Endodermal cell (in vitro differentiated cells): ENCODE results near the gene MRPL14. TPM values are rescaled to one million over a fixed set of nuclear protein-coding genes. Genes with fewer than 3 reads are reported as not detected.

Experiments
- DNase-seq: peaks from one replicate; pipeline ENCODE4 v3.0.0-alpha.2; 2017
- H3K27ac ChIP-seq: 2 replicates; pipeline ENCODE4 v1.5.1; 2013; ENCODE audit warnings: mild to moderate bottlenecking, low read depth, low read length, moderate library complexity
- H3K27me3 ChIP-seq: 2 replicates; pipeline ENCODE4 v1.6.1; 2013; ENCODE audit warnings: mild to moderate bottlenecking, low read length, moderate library complexity; ENCODE audit not compliant: insufficient read depth, control insufficient read depth, poor library complexity, severe bottlenecking
- H3K36me3 ChIP-seq: 2 replicates; pipeline ENCODE4 v1.7.0; 2013; ENCODE audit warnings: mild to moderate bottlenecking, low read length, moderate library complexity; ENCODE audit not compliant: control insufficient read depth, insufficient read depth
- H3K4me1 ChIP-seq: one replicate; pipeline ENCODE4 v1.7.0; 2013; ENCODE audit warnings: low read length; ENCODE audit not compliant: control insufficient read depth, insufficient read depth
- H3K4me3 ChIP-seq: 2 replicates; pipeline ENCODE4 v1.5.1; 2013; ENCODE audit warnings: mild to moderate bottlenecking, low read length, moderate library complexity
- H3K9ac ChIP-seq: 2 replicates; pipeline ENCODE4 v1.6.1; 2013; ENCODE audit warnings: mild to moderate bottlenecking, low read length, moderate library complexity; ENCODE audit not compliant: poor library complexity, severe bottlenecking; ENCODE audit errors: extremely low read depth
- H3K9me3 ChIP-seq: 2 replicates; pipeline ENCODE4 v1.6.1; 2013; ENCODE audit warnings: mild to moderate bottlenecking, low read length, moderate library complexity; ENCODE audit not compliant: control insufficient read depth
- H3K27ac Mint-ChIP-seq: 2 replicates; pipeline ENCODE4 v1.8.0; 2020; ENCODE audit warnings: mixed read lengths
- H3K27me3 Mint-ChIP-seq: 2 replicates; pipeline ENCODE4 v1.8.0; 2021; ENCODE audit warnings: mild to moderate bottlenecking, mixed read lengths; ENCODE audit not compliant: insufficient read depth
- H3K36me3 Mint-ChIP-seq: 2 replicates; pipeline ENCODE4 v1.8.0; 2020; ENCODE audit warnings: low read depth, mixed read lengths
- H3K4me1 Mint-ChIP-seq: 2 replicates; pipeline ENCODE4 v1.8.0; 2020; ENCODE audit warnings: mixed read lengths
- H3K4me3 Mint-ChIP-seq: 2 replicates; pipeline ENCODE4 v1.8.0; 2020; ENCODE audit warnings: mild to moderate bottlenecking, moderate library complexity, mixed read lengths
- H3K9me3 Mint-ChIP-seq: 2 replicates; pipeline ENCODE4 v1.8.0; 2020; ENCODE audit warnings: mild to moderate bottlenecking, mixed read lengths
- WGBS, 2 experiments: methylation state at CpG; one replicate each; pipeline versions ENCODE4 v1.1.5 to v1.1.7; 2013; ENCODE audit warnings: missing lambda C conversion rate in 2 of 2, mixed read lengths in 1 of 2; ENCODE audit not compliant: insufficient coverage in 1 of 2, insufficient read length in 1 of 2; 5-methylcytosine and 5-hydroxymethylcytosine counted together
- long read RNA-seq, 4 experiments: library from polyadenylated mRNA in 2 of 4; library from RNA in 1 of 4; library from capped mRNA in 1 of 4; stranded (forward) in 3 of 4; unstranded in 1 of 4; transcript quantifications; one replicate each; pipeline ENCODE4 v2.0.0, GENCODE V29; 2020 to 2021; ENCODE audit warnings: inconsistent platforms in 1 of 4
- polyA plus RNA-seq, 2 experiments: library from polyadenylated mRNA; stranded (reverse); fragments of 50-300 nt; gene quantifications; one replicate each; pipeline ENCODE4 v1.2.3, GENCODE V29; 2013
- total RNA-seq, 2 donors: library from RNA; stranded (reverse); fragmentation: NEBNext Ultra II Directional in 1 of 2; extraction: Animal tissue kit (Norgen Biotek cat#: 25700) in 1 of 2; gene quantifications; 2 replicates in 1 of 2; 3 replicates in 1 of 2; pipeline ENCODE4 v1.2.1, GENCODE V29; 2021
- TF ChIP-seq, protein P1 (sequence below): fragments of 200-600 bp; sonication (generic); conservative IDR thresholded peaks from 2 replicates; pipeline ENCODE4 v1.5.0; 2021; ENCODE audit warnings: antibody characterized with exemption, mild to moderate bottlenecking

Gene MRPL14
- 10 to 100 TPM; 66.5 to 69.6 TPM for total RNA-seq
- polyA plus RNA-seq (2013, experiment 1 of 2), result 63.6 TPM
- polyA plus RNA-seq (2013, experiment 2 of 2), result 56.9 TPM
- long read RNA-seq, experiment 1, transcript MRPL14-201 (3 exons, 959 nt), result major isoform, 52 of 63 reads
- long read RNA-seq, experiment 1, partial matches to known transcripts, result 6 of 63 reads
- long read RNA-seq, experiment 1, other reads (novel, unspliced or antisense), result 5 of 63 reads
- long read RNA-seq, experiment 2, transcript MRPL14-201 (3 exons, 959 nt), result major isoform, 49 of 55 reads
- long read RNA-seq, experiment 2, partial matches to known transcripts, result 2 of 55 reads
- long read RNA-seq, experiment 2, other reads (novel, unspliced or antisense), result 4 of 55 reads
- long read RNA-seq, experiment 3, transcript MRPL14-201 (3 exons, 959 nt), result major isoform, 35 of 42 reads
- long read RNA-seq, experiment 3, partial matches to known transcripts, result 4 of 42 reads
- long read RNA-seq, experiment 3, other reads (novel, unspliced or antisense), result 3 of 42 reads
- long read RNA-seq, experiment 4, transcript MRPL14-201 (3 exons, 959 nt), result major isoform, 17 of 32 reads
- long read RNA-seq, experiment 4, partial matches to known transcripts, result 10 of 32 reads
- long read RNA-seq, experiment 4, other reads (novel, unspliced or antisense), result 5 of 32 reads

DNA sequence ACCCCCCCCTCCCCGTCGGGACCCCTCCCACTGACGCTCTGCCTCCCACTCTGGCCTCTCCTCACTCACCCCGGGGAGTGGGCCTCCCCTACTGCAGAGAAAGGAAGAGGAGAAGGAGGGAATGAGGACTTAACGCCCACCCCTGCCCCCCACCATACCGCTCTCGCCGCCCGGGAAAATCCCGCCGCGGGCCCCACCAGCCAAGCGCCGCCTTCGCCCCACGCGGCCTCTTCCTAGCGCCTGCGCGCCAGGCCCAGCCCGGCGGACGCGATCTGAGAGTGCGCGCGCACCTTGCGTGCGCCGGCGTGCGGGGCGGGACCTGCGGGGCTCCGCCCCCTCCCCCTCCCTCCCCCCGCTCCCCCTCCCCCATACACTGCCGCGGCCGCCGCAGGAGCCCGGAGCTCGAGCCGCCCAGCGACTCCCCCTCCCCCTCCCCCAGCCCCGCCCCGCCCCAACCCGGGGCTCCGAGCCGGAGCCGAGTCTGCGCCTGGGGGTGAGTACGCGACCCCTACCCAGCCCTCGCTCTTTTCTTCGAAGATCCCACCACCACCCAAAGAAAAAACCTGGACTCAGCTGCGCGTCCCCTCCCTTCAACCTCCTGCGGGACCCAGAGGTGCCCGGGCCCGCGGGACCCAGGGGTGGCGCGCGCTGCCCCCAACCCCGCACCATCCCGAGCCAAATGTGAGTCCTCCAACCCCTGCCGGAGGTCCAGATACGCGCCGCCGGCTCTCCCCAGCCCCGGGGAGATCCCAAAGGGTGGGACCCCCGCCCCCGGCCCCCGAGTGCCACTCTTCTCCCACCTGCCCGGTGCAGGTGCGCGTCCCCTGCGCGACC, at the start of gene MRPL14, which contains the start of gene TMEM63B:
Gene MRPL14 (minus strand): TSS at position 267 of the 834 bp plus-strand sequence. CDS start 10,841 bp downstream, outside the sequence.
Gene TMEM63B (plus strand): TSS at position 369 of the 834 bp plus-strand sequence. CDS start 7,031 bp downstream, outside the sequence.
- H3K9me3 Mint-ChIP-seq, result no peaks in the 10 kb centered on the region
- peak within 1 kb of the TSS; percentile 62 for H3K27ac Mint-ChIP-seq
- TF ChIP-seq, protein P1, sequence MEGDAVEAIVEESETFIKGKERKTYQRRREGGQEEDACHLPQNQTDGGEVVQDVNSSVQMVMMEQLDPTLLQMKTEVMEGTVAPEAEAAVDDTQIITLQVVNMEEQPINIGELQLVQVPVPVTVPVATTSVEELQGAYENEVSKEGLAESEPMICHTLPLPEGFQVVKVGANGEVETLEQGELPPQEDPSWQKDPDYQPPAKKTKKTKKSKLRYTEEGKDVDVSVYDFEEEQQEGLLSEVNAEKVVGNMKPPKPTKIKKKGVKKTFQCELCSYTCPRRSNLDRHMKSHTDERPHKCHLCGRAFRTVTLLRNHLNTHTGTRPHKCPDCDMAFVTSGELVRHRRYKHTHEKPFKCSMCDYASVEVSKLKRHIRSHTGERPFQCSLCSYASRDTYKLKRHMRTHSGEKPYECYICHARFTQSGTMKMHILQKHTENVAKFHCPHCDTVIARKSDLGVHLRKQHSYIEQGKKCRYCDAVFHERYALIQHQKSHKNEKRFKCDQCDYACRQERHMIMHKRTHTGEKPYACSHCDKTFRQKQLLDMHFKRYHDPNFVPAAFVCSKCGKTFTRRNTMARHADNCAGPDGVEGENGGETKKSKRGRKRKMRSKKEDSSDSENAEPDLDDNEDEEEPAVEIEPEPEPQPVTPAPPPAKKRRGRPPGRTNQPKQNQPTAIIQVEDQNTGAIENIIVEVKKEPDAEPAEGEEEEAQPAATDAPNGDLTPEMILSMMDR, result no peak
- peaks cover 2% of the 10 kb centered on the region for H3K27me3 Mint-ChIP-seq
- WGBS, 2 experiments, result 0% methylated on average over 4 to 53 of the region's 80 CpGs
- Histone ChIP-seq H3K36me3 (no peaks in the 10 kb centered on the region), H3K4me1 (no peaks in the 10 kb centered on the region), H3K4me3 (peak within 1 kb of the TSS; percentile 99), H3K9ac (peak within 1 kb of the TSS; percentile 54), H3K27ac (peak within 1 kb of the TSS; percentile 59), H3K9me3 (no peaks in the 10 kb centered on the region), H3K27me3 (no peaks in the 10 kb centered on the region)
- H3K4me3 Mint-ChIP-seq, result peak within 1 kb of the TSS; percentile 83
- peaks cover 46% of the 10 kb centered on the region for H3K4me1 Mint-ChIP-seq
- peak; percentile 94 for DNase-seq
- peaks cover 12% of the 10 kb centered on the region for H3K36me3 Mint-ChIP-seq

DNA sequence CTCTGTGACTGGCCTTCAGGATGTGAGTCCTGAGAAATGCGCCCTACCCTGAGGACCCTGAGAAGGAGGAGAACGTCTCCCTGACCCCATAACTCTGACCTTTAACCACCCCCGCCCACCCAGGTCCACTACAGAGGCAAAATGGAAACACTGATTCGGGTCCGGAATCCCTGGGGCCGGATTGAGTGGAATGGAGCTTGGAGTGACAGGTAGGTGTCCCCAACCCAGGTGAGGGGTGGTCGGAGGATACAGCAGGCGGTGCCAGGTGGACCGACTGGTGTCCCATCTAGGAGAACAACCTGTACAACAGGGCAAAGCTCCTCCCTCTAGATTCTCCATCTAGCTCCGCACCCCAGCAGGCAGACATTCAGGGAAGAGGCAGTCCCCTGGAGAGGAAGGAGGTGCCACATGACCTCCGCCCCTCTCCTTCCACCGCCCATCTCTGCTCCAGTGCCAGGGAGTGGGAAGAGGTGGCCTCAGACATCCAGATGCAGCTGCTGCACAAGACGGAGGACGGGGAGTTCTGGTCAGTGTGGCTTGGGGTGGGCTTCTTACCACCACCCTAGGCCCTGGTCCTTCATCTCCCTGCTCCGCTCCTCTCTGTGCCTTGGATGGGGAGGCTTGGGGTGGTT, 49.0 kb upstream of the MRPL14 start:
- Histone ChIP-seq H3K4me1 (peaks cover 2% of the 10 kb centered on the region), H3K36me3 (no peaks in the 10 kb centered on the region), H3K27ac (no peak overlapping the region), H3K9ac (no peak overlapping the region), H3K27me3 (no peaks in the 10 kb centered on the region), H3K4me3 (no peak overlapping the region), H3K9me3 (no peaks in the 10 kb centered on the region)
- Mint-ChIP-seq H3K36me3 (no peaks in the 10 kb centered on the region), H3K4me1 (peaks cover 11% of the 10 kb centered on the region), H3K27me3 (no peaks in the 10 kb centered on the region), H3K4me3 (no peak overlapping the region), H3K9me3 (no peaks in the 10 kb centered on the region), H3K27ac (no peak overlapping the region)
- DNase-seq, result no peak
- TF ChIP-seq, protein P1, result no peak
- WGBS, 2 experiments, result 91 to 100% methylated on average over 1 to 14 of the region's 15 CpGs
